ENCODE measurements around the gene PRDM16. TPM values are rescaled to one million over a fixed set of nuclear protein-coding genes. Genes with fewer than 3 reads are reported as not detected.

Gene PRDM16
- total and polyA plus RNA-seq, 2 of the 13 experiments (the other 11 are each of a cell fraction or from before 2014, with no cell fraction given), result 0.15 to 0.81 TPM

DNA sequence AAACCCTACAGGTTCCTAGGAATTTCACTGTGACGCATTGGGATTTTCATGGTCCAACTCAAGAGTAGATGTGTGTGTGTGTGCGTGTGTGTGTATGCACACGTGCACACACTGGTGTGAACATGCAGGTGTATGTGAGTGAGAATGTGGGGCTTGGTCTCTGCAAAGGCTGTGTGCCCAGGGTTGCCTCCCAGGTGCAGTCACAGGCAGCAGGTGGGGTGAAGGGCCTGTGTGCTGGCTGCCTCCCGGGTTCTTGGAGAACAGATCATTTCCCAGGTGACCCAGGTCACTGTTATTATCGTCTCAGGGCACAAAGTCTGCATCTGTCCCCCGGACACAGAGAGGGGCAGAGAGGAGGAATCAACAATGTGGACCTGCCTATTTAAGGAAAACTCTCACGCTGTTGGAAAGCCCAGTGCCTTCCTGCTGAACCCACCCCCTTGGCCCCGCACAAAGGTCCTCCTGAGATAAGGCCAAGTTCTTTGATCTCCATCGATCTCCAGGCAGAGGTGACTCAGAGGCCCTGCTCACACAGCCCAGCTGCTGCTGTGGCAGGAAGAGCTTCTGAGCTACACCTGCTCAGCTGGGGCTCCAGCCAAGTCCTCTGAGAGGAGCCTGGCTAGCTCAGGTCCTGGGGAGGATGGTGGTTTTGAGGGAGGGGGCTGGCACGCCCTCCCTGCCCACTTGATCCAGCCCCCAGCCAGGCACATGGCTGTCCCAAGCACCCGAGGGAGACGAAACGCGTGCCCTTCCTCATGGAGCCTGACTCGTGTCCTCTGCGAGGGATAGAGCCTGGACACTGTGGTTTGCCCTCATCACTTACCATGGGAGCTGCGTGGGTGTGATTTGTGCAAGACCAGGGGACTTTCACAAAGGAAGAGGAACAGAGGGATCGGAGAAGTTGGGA is 251.5 kb downstream of the PRDM16 start (continued):
- TF ChIP-seq ZNF335 (CRISPR knock-in tag; IDR thresholded peaks at IDR 0.05), result peak; percentile 86; the same call in 1 of the 2 replicates
- peak; percentile 80 for TF ChIP-seq SIX1 (CRISPR knock-in tag; IDR thresholded peaks at IDR 0.05; ENCODE audit: borderline replicate concordance)
- TF ChIP-seq, protein P1, sequence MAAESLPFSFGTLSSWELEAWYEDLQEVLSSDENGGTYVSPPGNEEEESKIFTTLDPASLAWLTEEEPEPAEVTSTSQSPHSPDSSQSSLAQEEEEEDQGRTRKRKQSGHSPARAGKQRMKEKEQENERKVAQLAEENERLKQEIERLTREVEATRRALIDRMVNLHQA (CRISPR knock-in tag; IDR thresholded peaks at IDR 0.05), result no peak; the same call in 1 of the 2 replicates
- peak; percentile 97 for TF ChIP-seq PITX1 (CRISPR knock-in tag; IDR thresholded peaks at IDR 0.05)
- TF ChIP-seq HOXD1 (CRISPR knock-in tag; IDR thresholded peaks at IDR 0.05), result peak; percentile 90; the same call in 1 of the 2 replicates
- peak; percentile 93; the same call in 1 of the 2 replicates for TF ChIP-seq ZNF790 (CRISPR knock-in tag; IDR thresholded peaks at IDR 0.05; ENCODE audit: borderline replicate concordance)
- TF ChIP-seq, protein P2, sequence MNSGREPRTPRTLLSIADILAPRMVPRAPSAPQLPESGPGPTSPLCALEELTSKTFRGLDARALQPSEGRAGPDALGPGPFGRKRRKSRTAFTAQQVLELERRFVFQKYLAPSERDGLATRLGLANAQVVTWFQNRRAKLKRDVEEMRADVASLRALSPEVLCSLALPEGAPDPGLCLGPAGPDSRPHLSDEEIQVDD (CRISPR knock-in tag; IDR thresholded peaks at IDR 0.05; ENCODE audit: borderline replicate concordance), result no peak
- peak; percentile 93; the same call in 1 of the 2 replicates for TF ChIP-seq MED13 (CRISPR knock-in tag; IDR thresholded peaks at IDR 0.05)
- 0 out of 2 replicates have a peak, but pooled peaks have one; percentile 39 for TF ChIP-seq ZNF567 (CRISPR knock-in tag; IDR thresholded peaks at IDR 0.05; ENCODE audit: borderline replicate concordance)
- TF ChIP-seq MYC (CRISPR knock-in tag; IDR thresholded peaks at IDR 0.05; ENCODE audit: borderline replicate concordance), result peak; percentile 92
- TF ChIP-seq, protein P3, sequence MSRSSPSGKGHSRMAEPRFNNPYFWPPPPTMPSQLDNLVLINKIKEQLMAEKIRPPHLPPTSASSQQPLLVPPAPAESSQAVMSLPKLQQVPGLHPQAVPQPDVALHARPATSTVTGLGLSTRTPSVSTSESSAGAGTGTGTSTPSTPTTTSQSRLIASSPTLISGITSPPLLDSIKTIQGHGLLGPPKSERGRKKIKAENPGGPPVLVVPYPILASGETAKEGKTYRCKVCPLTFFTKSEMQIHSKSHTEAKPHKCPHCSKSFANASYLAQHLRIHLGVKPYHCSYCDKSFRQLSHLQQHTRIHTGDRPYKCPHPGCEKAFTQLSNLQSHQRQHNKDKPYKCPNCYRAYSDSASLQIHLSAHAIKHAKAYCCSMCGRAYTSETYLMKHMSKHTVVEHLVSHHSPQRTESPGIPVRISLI (CRISPR knock-in tag; IDR thresholded peaks at IDR 0.05; ENCODE audit: borderline replicate concordance), result peak; percentile 44; the same call in 1 of the 2 replicates
- TF ChIP-seq ZNF816 (CRISPR knock-in tag; IDR thresholded peaks at IDR 0.05; ENCODE audit: borderline replicate concordance), result peak; percentile 85
- TF ChIP-seq SPEN (CRISPR knock-in tag; IDR thresholded peaks at IDR 0.05; ENCODE audit: low read depth), result peak; percentile 96; the same call in 1 of the 2 replicates
- TF ChIP-seq, protein P4, sequence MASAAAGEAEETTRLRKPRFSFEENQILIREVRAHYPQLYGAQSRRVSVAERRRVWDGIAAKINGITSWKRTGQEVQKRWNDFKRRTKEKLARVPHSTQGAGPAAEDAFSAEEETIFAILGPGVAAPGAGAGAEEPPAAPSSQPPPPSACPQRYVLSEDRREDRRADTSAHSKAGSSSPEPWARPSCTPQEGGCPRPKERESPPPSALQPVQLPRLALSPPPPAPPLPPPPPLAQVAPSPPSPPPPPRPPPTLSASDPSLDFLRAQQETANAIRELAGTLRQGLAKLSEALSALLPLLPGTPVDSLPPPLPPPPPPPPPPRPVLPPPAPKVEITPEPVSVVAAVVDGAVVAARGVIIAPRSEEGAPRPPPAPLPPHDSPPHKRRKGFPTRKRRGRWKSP (CRISPR knock-in tag; IDR thresholded peaks at IDR 0.05), result no peak
- TF ChIP-seq, protein P5, sequence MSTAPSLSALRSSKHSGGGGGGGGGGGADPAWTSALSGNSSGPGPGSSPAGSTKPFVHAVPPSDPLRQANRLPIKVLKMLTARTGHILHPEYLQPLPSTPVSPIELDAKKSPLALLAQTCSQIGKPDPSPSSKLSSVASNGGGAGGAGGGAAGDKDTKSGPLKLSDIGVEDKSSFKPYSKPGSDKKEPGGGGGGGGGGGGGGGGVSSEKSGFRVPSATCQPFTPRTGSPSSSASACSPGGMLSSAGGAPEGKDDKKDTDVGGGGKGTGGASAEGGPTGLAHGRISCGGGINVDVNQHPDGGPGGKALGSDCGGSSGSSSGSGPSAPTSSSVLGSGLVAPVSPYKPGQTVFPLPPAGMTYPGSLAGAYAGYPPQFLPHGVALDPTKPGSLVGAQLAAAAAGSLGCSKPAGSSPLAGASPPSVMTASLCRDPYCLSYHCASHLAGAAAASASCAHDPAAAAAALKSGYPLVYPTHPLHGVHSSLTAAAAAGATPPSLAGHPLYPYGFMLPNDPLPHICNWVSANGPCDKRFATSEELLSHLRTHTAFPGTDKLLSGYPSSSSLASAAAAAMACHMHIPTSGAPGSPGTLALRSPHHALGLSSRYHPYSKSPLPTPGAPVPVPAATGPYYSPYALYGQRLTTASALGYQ (CRISPR knock-in tag; IDR thresholded peaks at IDR 0.05), result peak; percentile 97
- TF ChIP-seq, protein P6, sequence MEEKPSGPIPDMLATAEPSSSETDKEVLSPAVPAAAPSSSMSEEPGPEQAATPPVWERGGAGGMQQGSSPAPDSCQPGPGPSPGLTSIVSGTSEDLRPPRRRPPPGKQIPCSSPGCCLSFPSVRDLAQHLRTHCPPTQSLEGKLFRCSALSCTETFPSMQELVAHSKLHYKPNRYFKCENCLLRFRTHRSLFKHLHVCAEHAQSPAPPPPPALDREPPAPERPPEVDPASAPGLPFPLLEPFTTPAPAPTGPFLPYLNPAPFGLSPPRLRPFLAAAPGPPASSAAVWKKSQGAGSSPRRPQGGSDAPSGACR (CRISPR knock-in tag; IDR thresholded peaks at IDR 0.05), result peak; percentile 90
- TF ChIP-seq XBP1 (CRISPR knock-in tag; IDR thresholded peaks at IDR 0.05), result no peak; the same call in 1 of the 2 replicates
- TF ChIP-seq, protein P7, sequence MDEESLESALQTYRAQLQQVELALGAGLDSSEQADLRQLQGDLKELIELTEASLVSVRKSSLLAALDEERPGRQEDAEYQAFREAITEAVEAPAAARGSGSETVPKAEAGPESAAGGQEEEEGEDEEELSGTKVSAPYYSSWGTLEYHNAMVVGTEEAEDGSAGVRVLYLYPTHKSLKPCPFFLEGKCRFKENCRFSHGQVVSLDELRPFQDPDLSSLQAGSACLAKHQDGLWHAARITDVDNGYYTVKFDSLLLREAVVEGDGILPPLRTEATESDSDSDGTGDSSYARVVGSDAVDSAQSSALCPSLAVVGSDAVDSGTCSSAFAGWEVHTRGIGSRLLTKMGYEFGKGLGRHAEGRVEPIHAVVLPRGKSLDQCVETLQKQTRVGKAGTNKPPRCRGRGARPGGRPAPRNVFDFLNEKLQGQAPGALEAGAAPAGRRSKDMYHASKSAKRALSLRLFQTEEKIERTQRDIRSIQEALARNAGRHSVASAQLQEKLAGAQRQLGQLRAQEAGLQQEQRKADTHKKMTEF (CRISPR knock-in tag; IDR thresholded peaks at IDR 0.05), result peak; percentile 99
- peak; percentile 97 for TF ChIP-seq ZNF354B (CRISPR knock-in tag; IDR thresholded peaks at IDR 0.05)
- TF ChIP-seq ZMYM2 (CRISPR knock-in tag; IDR thresholded peaks at IDR 0.05), result peak; percentile 84; the same call in 1 of the 2 replicates
- TF ChIP-seq ZNF326 (CRISPR knock-in tag; IDR thresholded peaks at IDR 0.05; ENCODE audit: borderline replicate concordance), result no peak
